ENCODE measurements around the gene GNAI3.
"Not testable (repeated sequence)": the region's sequence is repeated elsewhere in the genome, so short reads cannot be mapped to it uniquely, and the experiment has no call there.

Gene GNAI3

GRCh38 chr1:109639841-109640184 is 91.4 kb downstream of the GNAI3 start:
- no peak for DNase-seq

- peak; percentile 95 for DNase-seq
These were observed 92.0 kb downstream of the GNAI3 start for GRCh38 chr1:109640285-109640865.

GRCh38 chr1:109641078-109641740 is 92.8 kb downstream of the GNAI3 start:
- no peak for DNase-seq

- DNase-seq, result no peak
These were observed 93.4 kb downstream of the GNAI3 start for GRCh38 chr1:109641861-109642260.

GRCh38 chr1:109642626-109643025 is 94.2 kb downstream of the GNAI3 start:
- DNase-seq, result no peak

GRCh38 chr1:109643385-109644230 is 95.2 kb downstream of the GNAI3 start:
- peak; percentile 92 for DNase-seq

GRCh38 chr1:109644670-109645069 is 96.3 kb downstream of the GNAI3 start:
- no peak for DNase-seq

GRCh38 chr1:109649491-109649914 is 101.1 kb downstream of the GNAI3 start:
- no peak for DNase-seq

- no peak for DNase-seq
These were observed 102.2 kb downstream of the GNAI3 start for GRCh38 chr1:109650609-109651008.

GRCh38 chr1:109652402-109652801 is 104.0 kb downstream of the GNAI3 start:
- no peak for DNase-seq

- no peak for DNase-seq
These were observed 104.9 kb downstream of the GNAI3 start for GRCh38 chr1:109653306-109653705.

- DNase-seq, result no peak
These were observed 106.1 kb downstream of the GNAI3 start for GRCh38 chr1:109654519-109654918.

GRCh38 chr1:109655615-109656519 is 107.5 kb downstream of the GNAI3 start, which contains the start of gene GSTM4:
Gene GSTM4 (plus strand): TSS chr1:109656099. CDS start chr1:109656390, 291 bp downstream.
- peak; percentile 88 for DNase-seq

- DNase-seq, result no peak
These were observed 109.0 kb downstream of the GNAI3 start for GRCh38 chr1:109657395-109657794.

- DNase-seq, result no peak
These were observed 109.6 kb downstream of the GNAI3 start for GRCh38 chr1:109657970-109658369.

- DNase-seq, result no peak
These were observed 110.2 kb downstream of the GNAI3 start for GRCh38 chr1:109658533-109659042.

GRCh38 chr1:109659145-109659544 is 110.7 kb downstream of the GNAI3 start:
- DNase-seq, result no peak

GRCh38 chr1:109659997-109660690 is 111.7 kb downstream of the GNAI3 start:
- no peak for DNase-seq

- DNase-seq, result not testable (repeated sequence)
These were observed 112.2 kb downstream of the GNAI3 start for GRCh38 chr1:109660691-109661026.

GRCh38 chr1:109661391-109661790 is 113.0 kb downstream of the GNAI3 start:
- no peak for DNase-seq

- DNase-seq, result no peak
These were observed 116.3 kb downstream of the GNAI3 start for GRCh38 chr1:109664671-109665070.
